HepG2 (cell line): ENCODE results near the gene ITGB7. TPM values are rescaled to one million over a fixed set of nuclear protein-coding genes. Genes with fewer than 3 reads are reported as not detected.

Experiments
- ATAC-seq: fragments of 200-7000 bp; cut with Tn5 transposase; 3 replicates; pipeline ENCODE4 v1.9.1; 2020; ENCODE audit warnings: mild to moderate bottlenecking, moderate library complexity
- BruUV-seq: library from RNA; stranded (reverse); fragments of 400-500 nt; replicated peaks from 2 replicates; lab custom pipeline; 2021; lab: Mats Ljungman, UMichigan
- CTCF ChIA-PET: fragments of 300-600 bp; formaldehyde crosslinking; extraction: SDS; loops from one replicate; lab custom pipeline; 2021; ENCODE audit warnings: low total read pairs, inconsistent platforms, low intra/inter-chr PET ratio; lab: Yijun Ruan, JAX
- POLR2A ChIA-PET: fragments of 350-600 bp; sonication (Branson Sonifier 250); formaldehyde crosslinking; loops from one replicate; lab custom pipeline; 2020; ENCODE audit warnings: antibody characterized with exemption, inconsistent platforms; lab: Yijun Ruan, JAX
- DNase-seq: peaks from one replicate; pipeline ENCODE4 v3.0.0-alpha.2; 2015; ENCODE audit warnings: low spot score
- FAIRE-seq: peaks from 3 replicates; lab custom pipeline; 2011; peaks lifted over from hg19 to GRCh38; lab: Jason Lieb, UNC
- H2AFZ ChIP-seq: one replicate; pipeline ENCODE4 v1.6.1; 2011; ENCODE audit warnings: low read length, inconsistent platforms
- H3K27ac ChIP-seq: fragments of 300-600 bp; 3 replicates; pipeline ENCODE4 v1.8.0; 2011; ENCODE audit warnings: mixed run types, mild to moderate bottlenecking, mixed read lengths, low read length, inconsistent platforms; ENCODE audit not compliant: insufficient read depth; ENCODE audit errors: extremely low read length
- H3K27me3 ChIP-seq, 2 experiments: fragments of 200-600 bp in 1 of 2; 2 replicates in 1 of 2; 3 replicates in 1 of 2; pipeline versions ENCODE4 v1.6.0 to v1.8.0; 2011; ENCODE audit warnings: low read length in 2 of 2, mild to moderate bottlenecking in 2 of 2, moderate library complexity in 2 of 2, inconsistent platforms in 1 of 2; ENCODE audit not compliant: insufficient read depth in 2 of 2, control insufficient read depth in 1 of 2
- H3K36me3 ChIP-seq, 2 experiments: fragments of 200-600 bp in 1 of 2; replicated peaks in 1 of 2; 2 replicates in 1 of 2; 3 replicates in 1 of 2; pipeline versions ENCODE4 v1.5.1 to v1.8.0; 2011; ENCODE audit warnings: low read length in 2 of 2, inconsistent platforms in 1 of 2; ENCODE audit not compliant: insufficient read depth in 2 of 2, control insufficient read depth in 1 of 2
- H3K4me1 ChIP-seq: 2 replicates; pipeline ENCODE4 v1.5.1; 2012; ENCODE audit warnings: low read length, inconsistent platforms; ENCODE audit not compliant: insufficient read depth
- H3K4me2 ChIP-seq: 2 replicates; pipeline ENCODE4 v1.6.0; 2011; ENCODE audit warnings: low read depth, low read length, inconsistent platforms
- H3K4me3 ChIP-seq, 3 experiments: fragments of 200-600 bp in 1 of 3; sonication (generic), shearing (Covaris generic) in 1 of 3; replicated peaks in 1 of 3; 2 replicates each; pipeline ENCODE4 v1.5.1; 2011 to 2016; ENCODE audit warnings: low read length in 3 of 3, inconsistent platforms in 2 of 3, low read depth in 2 of 3, mild to moderate bottlenecking in 2 of 3, control low read depth in 1 of 3, mixed read lengths in 1 of 3; ENCODE audit not compliant: insufficient read depth in 1 of 3
- H3K79me2 ChIP-seq: one replicate; pipeline ENCODE4 v1.6.1; 2011; ENCODE audit warnings: low read length, inconsistent platforms; ENCODE audit not compliant: insufficient read depth
- H3K9ac ChIP-seq: 2 replicates; pipeline ENCODE4 v1.6.0; 2011; ENCODE audit warnings: mild to moderate bottlenecking, low read depth, low read length, inconsistent platforms; ENCODE audit not compliant: insufficient read depth
- H3K9me3 ChIP-seq: 2 replicates; pipeline ENCODE4 v1.5.1; 2012; ENCODE audit warnings: mild to moderate bottlenecking, low read length
- H4K20me1 ChIP-seq: 2 replicates; pipeline ENCODE4 v1.6.0; 2011; ENCODE audit warnings: inconsistent platforms, mild to moderate bottlenecking, low read length, moderate library complexity; ENCODE audit not compliant: insufficient read depth
- BCL6 ChIP-seq: IDR thresholded peaks from 2 replicates; pipeline ENCODE4 v1.6.1; 2016; ENCODE audit warnings: missing genetic modification reagents, missing compliant biosample characterization
- CEBPB ChIP-seq: IDR thresholded peaks from 2 replicates; pipeline ENCODE4 v1.6.1; 2011; ENCODE audit warnings: low read depth, low read length, improper control_type of control experiment, borderline replicate concordance
- WGBS: methylation state at CpG from one replicate; pipeline ENCODE4 v1.1.6; 2017; ENCODE audit warnings: low lambda C conversion rate; 5-methylcytosine and 5-hydroxymethylcytosine counted together
- in situ Hi-C: cut with HindIII; loops from 2 replicates; pipeline ENCODE4 v1.10.0; 2017; ENCODE audit warnings: low pct_unique_long_range_greater_than_20kb; ENCODE audit not compliant: extremely low pct_ligation_motif_present
- intact Hi-C: fragments of 100-400 bp; cut with micrococcal nuclease; formaldehyde crosslinking; loops from one replicate; pipeline ENCODE4 v1.10.0; 2022; ENCODE audit not compliant: unreplicated experiment
- polyA plus RNA-seq, 8 experiments: library from polyadenylated mRNA; depleted of rRNA in 3 of 8; stranded (reverse) in 7 of 8; unstranded in 1 of 8; fragments of >200 nt; fragmentation: Illumina TruSeq in 4 of 8; extraction: Trizol in 4 of 8; gene quantifications; 2 replicates each; pipeline versions ENCODE4 v1.2.1 to v1.2.3, GENCODE V29; 2011 to 2016; ENCODE audit warnings: low read depth in 4 of 8, missing spikeins in 1 of 8, mixed read lengths in 1 of 8; ENCODE audit not compliant: insufficient read depth in 1 of 8
- total RNA-seq, 5 experiments: library from RNA; depleted of rRNA; stranded (reverse); fragments of >200 nt; fragmentation: Illumina TruSeq; extraction: Trizol; gene quantifications; 2 replicates each; pipeline ENCODE4 v1.2.3, GENCODE V29; 2016; ENCODE audit warnings: low read depth in 1 of 5
- TF ChIP-seq, protein P1 (sequence below): sonication (generic); formaldehyde crosslinking; IDR thresholded peaks from 2 replicates; pipeline ENCODE4 v1.5.1; 2020; ENCODE audit warnings: missing genetic modification reagents, mild to moderate bottlenecking, borderline replicate concordance
- TF ChIP-seq, protein P2 (sequence below): sonication (generic); formaldehyde crosslinking; IDR thresholded peaks from 2 replicates; pipeline ENCODE4 v1.5.0; 2020; ENCODE audit warnings: mild to moderate bottlenecking, missing genetic modification reagents
- TF ChIP-seq, protein P3 (sequence below): sonication (generic); formaldehyde crosslinking; IDR thresholded peaks from 2 replicates; pipeline ENCODE4 v1.4.0; 2020; ENCODE audit warnings: missing genetic modification reagents, borderline replicate concordance

Gene ITGB7
- total and polyA plus RNA-seq, 2 of the 13 experiments (the other 11 are each of a cell fraction or from before 2014, with no cell fraction given) = 0.16 to 0.18 TPM

DNA sequence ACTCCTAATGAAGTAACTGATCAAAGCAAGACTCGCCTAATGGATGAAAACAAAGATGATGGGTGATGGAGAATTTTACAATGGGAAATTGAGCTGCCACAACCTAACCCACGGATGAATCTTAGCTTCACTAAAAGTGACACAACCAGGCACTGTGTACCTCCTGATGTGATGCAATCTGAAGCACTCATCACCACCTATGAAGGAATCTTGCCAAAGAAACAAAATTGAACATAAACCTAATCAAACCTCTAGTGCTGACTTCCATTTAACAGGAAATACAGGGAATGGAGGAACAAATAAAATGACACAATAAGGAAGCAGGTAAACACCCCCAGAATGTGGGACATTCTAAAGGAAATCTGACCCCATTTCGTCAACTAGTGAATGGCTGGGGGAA, 38.2 kb upstream of the ITGB7 start:
- in situ Hi-C loops = no loop called here
- Histone ChIP-seq H4K20me1 (no peaks in the 10 kb centered on the region), H3K9ac (no peak overlapping the region), H3K79me2 (no peaks in the 10 kb centered on the region), H3K27me3 (peaks cover 2 to 22% of the 10 kb centered on the region in 2 experiments; a peak in 3 of 5 replicates), H2AFZ (no peak overlapping the region), H3K4me2 (no peak overlapping the region), H3K4me1 (peaks cover 37% of the 10 kb centered on the region), H3K4me3 (no peak overlapping the region), H3K36me3 (no peaks in the 10 kb centered on the region), H3K27ac (no peak overlapping the region), H3K9me3 (no peaks in the 10 kb centered on the region)
- ChIA-PET CTCF (no interaction called here), POLR2A (no interaction called here)
- FAIRE-seq (no peak), ATAC-seq (no peak), DNase-seq (no peak)
- intact Hi-C loops = no loop called here
- BruUV-seq = no TSS peak
- WGBS = 39% methylated on average over 3 of the region's 3 CpGs
- TF ChIP-seq, protein P1, sequence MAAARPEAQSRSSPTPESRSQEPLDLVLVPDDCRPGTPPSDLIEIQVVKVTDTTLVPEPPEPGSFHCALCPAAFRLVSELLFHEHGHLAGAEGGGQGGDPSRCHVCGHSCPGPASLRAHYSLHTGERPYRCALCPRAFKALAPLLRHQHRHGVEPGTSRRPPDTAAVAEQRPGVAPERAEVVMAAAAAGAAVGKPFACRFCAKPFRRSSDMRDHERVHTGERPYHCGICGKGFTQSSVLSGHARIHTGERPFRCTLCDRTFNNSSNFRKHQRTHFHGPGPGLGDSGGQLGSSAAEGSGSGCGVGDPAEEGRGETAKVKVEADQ (CRISPR knock-in tag) = no peak
- TF ChIP-seq CEBPB (peak; percentile 49; the same call in 1 of the 2 replicates), BCL6 (CRISPR knock-in tag) (no peak)
- TF ChIP-seq, protein P2, sequence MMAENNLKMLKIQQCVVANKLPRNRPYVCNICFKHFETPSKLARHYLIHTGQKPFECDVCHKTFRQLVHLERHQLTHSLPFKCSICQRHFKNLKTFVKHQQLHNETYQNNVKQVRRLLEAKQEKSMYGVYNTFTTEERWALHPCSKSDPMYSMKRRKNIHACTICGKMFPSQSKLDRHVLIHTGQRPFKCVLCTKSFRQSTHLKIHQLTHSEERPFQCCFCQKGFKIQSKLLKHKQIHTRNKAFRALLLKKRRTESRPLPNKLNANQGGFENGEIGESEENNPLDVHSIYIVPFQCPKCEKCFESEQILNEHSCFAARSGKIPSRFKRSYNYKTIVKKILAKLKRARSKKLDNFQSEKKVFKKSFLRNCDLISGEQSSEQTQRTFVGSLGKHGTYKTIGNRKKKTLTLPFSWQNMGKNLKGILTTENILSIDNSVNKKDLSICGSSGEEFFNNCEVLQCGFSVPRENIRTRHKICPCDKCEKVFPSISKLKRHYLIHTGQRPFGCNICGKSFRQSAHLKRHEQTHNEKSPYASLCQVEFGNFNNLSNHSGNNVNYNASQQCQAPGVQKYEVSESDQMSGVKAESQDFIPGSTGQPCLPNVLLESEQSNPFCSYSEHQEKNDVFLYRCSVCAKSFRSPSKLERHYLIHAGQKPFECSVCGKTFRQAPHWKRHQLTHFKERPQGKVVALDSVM = no peak
- TF ChIP-seq, protein P3, sequence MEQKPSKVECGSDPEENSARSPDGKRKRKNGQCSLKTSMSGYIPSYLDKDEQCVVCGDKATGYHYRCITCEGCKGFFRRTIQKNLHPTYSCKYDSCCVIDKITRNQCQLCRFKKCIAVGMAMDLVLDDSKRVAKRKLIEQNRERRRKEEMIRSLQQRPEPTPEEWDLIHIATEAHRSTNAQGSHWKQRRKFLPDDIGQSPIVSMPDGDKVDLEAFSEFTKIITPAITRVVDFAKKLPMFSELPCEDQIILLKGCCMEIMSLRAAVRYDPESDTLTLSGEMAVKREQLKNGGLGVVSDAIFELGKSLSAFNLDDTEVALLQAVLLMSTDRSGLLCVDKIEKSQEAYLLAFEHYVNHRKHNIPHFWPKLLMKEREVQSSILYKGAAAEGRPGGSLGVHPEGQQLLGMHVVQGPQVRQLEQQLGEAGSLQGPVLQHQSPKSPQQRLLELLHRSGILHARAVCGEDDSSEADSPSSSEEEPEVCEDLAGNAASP = no peak
